LHCN-M2 (cell line): Measurements from ENCODE around the gene LGSN. TPM values are rescaled to one million over a fixed set of nuclear protein-coding genes. Genes with fewer than 3 reads are reported as not detected.
"Not testable (repeated sequence)": the region's sequence is repeated elsewhere in the genome, so short reads cannot be mapped to it uniquely, and the experiment has no call there.

Experiments
- DNase-seq: peaks from one replicate; pipeline ENCODE4 v3.0.0-alpha.2; 2012; ENCODE audit warnings: low read depth
- polyA plus RNA-seq: library from polyadenylated mRNA; unstranded; fragments of >200 nt; gene quantifications from one replicate; pipeline ENCODE4 v1.2.1, GENCODE V29; 2012; ENCODE audit warnings: missing spikeins
- total RNA-seq: library from RNA; depleted of rRNA; stranded (reverse); fragments of >200 nt; gene quantifications from 2 replicates; pipeline ENCODE4 v1.2.3, GENCODE V29; 2014; rRNA removed

LGSN gene, protein sequence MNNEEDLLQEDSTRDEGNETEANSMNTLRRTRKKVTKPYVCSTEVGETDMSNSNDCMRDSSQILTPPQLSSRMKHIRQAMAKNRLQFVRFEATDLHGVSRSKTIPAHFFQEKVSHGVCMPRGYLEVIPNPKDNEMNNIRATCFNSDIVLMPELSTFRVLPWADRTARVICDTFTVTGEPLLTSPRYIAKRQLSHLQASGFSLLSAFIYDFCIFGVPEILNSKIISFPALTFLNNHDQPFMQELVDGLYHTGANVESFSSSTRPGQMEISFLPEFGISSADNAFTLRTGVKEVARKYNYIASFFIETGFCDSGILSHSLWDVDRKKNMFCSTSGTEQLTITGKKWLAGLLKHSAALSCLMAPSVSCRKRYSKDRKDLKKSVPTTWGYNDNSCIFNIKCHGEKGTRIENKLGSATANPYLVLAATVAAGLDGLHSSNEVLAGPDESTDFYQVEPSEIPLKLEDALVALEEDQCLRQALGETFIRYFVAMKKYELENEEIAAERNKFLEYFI
- 0.11 TPM in 1 of 2 replicates, not detected in the other for total RNA-seq
- polyA plus RNA-seq, result not detected

DNA sequence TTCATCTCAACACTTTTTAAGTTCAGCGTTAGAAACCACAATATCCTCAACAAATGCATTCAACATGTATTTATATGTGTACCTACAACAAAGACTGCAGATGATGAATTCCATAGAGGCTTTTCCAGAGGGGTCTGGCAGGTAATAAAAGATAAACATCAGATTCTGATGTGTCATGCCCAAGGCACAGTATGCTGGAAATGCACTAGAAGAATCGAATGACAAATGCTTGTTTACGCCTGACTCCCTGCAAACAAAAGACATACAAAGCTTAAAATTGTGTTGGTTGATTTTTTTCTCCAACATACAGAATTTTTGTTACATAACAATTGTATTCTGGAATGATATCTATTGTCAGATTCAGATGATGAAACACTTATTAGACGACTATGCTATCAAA lies at the start of gene LGSN:
Gene LGSN (minus strand): TSS at position 45 of the 400 bp plus-strand sequence. CDS start 40 bp downstream, at position 5.
- DNase-seq, result no peak

DNA sequence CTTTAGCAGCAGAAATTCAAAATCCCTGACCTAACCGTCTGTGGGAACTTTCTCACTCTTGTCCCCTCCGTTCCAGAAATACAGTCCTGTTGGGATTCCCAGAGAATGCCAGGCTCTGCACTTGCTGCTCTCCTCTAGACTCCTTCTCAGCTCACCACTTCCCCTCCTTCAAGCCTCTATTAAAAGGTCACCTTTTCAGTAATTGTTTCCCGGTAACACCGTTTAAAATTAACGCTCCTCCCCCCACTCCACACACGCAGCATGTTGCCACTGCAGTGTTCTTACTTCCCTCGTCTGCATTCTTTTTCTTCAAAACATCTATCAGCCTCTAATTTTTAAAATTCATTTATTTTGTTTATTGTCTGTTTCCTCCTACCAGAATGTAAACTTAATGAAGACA lies 48.6 kb upstream of the LGSN start:
- no peak for DNase-seq

DNA sequence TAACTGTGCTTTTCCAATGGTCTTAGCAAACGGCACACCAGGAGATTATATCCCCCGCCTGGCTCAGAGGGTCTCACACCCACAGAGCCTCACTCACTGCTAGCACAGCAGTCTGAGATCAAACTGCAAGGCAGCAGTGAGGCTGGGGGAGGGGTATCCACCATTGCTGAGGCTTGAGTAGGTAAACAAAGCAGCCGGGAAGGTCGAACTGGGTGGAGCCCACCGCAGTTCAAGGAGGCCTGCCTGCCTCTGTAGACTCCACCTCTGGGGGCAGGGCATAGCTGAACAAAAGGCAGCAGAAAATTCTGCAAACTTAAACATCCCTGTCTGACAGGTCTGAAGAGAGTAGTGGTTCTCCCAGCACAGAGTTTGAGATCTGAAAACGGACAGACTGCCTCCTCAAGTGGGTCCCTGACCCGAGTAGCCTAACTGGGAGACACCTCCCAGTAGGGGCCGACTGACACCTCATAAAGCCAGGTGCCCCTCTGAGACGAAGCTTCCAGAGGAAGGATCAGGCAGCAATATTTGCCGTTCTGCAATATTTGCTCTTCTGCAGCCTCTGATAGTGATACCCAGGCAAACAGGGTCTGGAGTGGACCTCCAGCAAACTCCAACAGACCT lies 42.8 kb upstream of the LGSN start:
- not testable (repeated sequence) for DNase-seq

DNA sequence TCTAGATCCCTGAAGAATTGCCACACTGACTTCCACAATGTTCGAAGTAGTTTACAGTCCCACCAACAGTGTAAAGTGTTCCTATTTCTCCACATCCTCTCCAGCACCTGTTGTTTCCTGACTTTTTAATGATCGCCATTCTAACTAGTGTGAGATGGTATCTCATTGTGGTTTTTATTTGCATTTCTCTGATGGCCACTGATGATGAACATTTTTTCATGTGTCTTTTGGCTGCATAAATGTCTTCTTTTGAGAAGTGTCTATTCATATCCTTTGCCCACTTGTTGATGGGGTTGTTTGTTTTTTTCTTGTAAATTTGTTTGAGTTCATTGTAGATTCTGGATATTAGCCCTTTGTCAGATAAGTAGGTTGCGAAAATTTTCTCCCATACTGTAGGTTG lies 37.6 kb upstream of the LGSN start:
- not testable (repeated sequence) for DNase-seq

DNA sequence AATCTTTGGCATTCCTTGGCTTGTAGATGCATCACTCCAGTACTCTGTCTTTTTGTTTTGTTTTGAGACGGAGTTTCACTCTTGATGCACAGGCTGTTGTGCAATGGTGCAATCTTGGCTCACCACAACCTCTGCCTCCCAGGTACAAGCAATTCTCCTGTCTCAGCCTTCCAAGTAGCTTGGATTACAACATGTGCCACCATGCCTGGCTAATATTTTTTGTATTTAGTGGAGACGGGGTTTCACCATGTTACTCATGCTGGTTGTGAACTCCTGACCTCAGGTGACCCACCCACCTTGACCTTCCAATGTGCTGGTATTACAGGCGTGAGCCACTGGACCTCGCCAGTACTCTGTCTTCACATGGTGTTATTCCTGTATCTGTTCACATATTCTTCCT lies 35.8 kb upstream of the LGSN start:
- DNase-seq, result no peak

DNA sequence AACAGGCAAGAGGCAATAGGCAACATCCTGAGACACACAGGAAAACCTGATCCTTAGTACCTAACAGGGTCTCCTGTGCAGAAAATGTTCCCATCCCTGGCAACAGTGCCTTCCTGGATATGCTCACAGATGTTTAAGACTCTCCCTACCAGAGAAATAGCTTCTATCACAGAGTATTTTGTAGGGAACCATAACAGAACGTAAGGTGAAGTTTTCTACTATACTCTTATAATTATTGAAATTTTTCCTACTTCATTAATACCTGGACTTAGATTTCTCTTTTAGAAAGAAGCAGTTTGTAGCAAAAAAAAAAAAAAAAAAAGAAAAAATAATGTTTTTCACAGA lies 33.5 kb upstream of the LGSN start:
- no peak for DNase-seq

DNA sequence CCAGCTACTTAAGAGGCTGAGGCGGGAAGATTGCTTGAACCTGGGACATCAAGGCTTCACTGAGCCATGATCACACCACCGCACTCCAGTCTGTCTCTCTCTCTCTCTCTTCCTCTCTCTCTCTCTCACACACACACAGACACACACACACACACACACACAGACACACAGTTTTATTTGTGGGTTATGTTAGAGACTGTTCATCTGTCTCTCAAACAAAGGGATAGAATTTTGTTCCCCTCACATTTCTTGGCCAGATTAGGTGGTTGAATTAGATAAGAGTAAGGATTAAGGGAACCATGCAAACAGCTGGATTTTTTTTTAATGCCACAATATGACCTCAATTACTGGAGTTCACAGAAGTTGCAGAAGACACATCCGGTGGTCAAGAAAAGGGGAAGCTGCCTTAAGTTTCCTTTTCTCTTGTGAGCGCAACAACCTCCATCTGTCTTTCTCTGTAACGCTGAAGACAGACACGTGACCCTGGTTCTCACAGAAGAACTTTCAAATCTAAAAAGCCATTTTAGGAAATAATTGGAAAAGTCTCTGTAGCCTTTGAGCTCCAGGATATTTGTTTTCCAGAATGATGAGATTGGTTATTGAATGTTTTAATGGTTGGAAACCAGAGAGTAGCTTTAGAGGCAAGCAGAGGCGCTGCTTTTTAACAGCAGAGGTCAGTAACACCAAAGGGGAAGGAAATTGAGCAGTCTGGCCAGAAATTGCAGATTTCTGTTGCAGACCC lies 32.9 kb upstream of the LGSN start:
- peak; percentile 52 for DNase-seq

DNA sequence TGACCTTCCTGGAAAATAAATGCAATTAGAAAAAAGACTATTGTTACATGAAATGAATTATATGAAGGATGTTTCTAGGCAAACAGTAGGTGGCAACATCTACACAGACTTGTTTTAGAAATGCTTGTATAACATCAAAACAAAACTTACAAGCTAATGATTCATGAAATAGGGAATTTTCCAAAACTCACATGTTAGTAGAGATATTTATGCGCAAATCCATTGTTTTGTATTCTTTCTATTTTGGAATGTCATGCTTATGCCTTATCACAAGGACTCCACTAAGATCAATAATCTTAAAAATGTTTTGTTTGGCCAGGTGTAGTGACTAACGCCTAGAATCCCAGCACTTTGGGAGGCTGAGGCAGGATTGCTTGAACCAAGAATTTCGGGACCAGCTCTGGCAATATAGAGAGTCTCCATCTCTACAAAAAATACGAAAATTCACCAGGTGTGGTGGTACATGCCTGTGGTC lies 32.3 kb upstream of the LGSN start:
- DNase-seq, result peak; percentile 62

DNA sequence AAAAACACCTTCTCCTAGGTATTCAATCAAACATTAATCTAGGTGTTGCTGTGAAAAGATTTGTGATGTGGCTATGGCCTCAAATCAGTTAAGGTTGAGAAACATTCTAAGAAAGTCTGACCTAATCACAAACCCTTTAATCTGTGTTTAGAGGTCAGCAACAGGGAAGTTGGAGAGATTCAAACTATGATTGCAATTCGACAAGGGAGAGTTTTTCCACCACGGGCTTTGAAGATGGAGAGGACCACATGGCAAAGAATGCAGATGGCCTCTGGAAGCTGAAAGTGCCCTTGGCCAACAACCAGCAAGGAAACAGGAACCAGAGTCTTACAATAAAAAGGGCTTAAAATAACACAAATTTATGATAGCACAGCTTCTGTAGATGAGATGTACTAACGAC lies 29.6 kb upstream of the LGSN start:
- peak; percentile 1 for DNase-seq

DNA sequence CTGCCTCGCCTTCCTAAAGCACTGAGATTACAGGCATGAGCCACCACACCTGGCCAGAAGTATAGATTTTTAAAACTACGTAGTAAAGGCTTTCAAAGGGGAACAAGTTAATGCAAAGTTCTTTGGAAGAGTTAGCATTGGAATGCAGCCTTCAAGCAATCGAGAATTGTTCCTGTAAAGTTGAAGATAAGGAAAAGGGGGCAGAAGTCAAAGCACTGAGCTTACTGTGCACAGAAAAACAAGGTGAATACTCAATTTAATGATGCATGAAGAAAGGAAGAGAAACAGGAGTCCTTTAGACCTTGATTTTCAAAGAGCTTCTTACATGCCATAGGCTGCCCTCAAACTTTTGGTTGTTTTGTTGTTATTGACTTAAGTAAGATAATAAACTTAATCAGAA lies 29.1 kb upstream of the LGSN start:
- DNase-seq, result no peak

DNA sequence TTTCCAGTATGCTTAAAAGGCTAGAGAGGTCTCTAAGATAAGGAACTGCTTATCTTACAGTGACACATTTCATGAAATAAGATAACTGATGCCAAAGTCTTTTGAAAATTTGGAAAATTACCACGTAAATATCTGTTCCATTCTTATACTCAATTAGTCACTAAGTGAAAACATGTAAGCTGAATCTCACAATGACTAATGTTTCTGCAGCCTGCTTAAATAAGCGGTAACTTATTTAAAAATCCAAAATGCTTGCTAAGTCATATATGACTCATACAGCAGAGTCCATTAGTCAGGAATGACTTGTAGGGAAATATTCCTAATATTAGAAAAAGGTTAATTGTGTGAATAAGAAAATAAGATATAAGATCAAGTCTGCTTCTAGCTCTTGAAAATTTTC lies 27.8 kb upstream of the LGSN start:
- DNase-seq, result peak; percentile 82

DNA sequence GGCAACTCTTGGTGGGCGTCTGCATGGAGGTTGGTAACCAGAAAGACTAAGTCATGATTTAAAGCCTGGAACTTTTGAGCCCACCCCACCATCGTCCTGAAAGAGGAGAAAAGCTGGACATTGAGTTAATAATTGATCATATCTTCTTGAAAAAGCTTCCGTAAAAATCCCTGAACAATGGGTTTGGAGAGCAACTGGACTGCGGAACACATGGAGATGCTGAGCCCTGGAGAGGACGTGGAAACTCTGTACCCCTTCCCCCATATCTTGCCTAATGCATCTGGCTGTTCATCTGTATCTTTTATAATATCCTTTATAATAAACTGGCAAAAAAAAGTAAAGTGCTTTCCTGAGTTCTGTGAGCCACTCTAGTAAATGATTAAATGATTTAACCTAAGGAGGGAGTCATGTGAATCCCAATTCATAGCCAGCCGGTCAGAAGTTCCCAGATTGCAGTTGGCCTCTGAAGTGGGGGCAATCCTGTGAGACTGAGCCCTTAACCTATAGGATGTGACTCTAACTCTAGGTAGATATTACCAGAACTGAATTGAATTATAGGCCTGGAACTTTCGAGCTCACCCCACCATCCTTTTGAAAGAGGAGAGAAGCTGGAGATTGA lies 26.5 kb upstream of the LGSN start:
- DNase-seq, result no peak

DNA sequence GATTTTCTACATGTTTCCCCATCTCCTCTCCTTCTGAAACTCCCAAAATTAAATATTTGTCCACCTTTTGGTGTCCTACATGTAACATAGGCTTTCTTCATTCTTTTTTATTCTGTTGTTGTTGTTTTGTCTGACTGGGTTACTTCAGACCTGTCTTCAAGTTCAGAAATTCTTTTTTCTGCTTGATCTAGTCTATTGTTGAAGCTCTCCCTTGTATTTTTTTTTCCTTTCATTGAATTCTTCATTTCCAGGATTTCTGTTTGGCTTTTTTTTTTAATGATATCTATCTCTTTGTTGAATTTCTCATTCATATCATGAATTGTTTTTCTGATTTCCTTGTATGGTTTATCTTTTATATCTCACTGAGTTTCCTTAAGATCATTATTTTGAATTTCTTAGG lies 20.6 kb upstream of the LGSN start:
- DNase-seq, result no peak

DNA sequence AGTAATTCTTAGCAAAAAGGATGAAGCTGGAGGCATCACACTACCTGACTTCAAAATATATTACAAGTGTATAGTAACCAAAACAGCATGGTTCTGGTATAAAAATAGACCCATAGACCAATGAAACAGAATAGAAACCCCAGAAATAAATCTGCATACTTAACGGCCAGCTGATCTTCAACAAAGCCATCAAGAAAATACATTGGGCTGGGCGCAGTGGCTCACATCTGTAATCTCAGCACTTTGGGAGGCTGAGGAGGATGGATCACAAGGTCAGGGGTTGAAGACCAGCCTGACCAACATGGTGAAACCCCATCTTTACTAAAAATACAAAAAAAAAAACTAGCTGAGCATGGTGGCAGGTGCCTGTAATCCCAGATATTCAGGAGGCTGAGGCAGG lies 14.9 kb upstream of the LGSN start:
- DNase-seq, result not testable (repeated sequence)

DNA sequence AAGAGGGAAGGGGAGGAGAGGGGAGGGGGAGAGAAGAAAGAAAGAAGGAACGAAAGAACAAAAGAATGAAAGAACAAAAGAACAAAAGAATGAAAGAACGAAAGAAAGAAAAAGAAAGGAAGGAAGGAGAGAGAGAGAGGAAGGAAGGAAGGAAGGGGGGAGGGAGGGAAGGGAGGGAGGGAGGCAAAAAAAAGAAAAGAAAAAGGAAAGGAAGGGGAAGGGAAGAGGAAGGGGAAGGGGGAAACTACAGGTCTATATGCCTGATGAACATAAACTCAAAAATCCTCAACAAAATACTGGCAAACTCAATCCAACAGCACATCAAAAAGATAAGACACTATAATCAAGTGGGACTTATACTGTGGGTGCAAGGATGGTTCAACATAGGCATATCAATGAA lies 13.7 kb upstream of the LGSN start:
- no peak for DNase-seq

DNA sequence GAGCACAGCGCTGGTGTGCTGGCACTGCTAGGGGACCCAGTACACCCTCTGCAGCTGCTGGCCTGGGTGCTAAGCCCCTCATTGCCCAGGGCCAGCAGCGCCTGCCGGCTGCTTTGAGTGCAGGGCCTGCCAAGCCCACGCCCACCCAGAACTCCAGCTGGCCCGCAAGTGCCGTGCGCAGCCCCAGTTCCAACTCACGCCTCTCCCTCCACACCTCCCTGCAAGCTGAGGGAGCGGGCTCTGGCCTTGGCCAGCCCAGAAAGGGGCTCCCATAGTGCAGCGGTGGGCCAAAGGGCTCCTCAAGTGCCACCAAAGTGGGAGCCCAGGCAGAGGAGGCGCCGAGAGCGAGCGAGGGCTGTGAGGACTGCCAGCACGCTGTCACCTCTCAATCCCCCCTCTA lies 6.8 kb upstream of the LGSN start:
- DNase-seq, result not testable (repeated sequence)

DNA sequence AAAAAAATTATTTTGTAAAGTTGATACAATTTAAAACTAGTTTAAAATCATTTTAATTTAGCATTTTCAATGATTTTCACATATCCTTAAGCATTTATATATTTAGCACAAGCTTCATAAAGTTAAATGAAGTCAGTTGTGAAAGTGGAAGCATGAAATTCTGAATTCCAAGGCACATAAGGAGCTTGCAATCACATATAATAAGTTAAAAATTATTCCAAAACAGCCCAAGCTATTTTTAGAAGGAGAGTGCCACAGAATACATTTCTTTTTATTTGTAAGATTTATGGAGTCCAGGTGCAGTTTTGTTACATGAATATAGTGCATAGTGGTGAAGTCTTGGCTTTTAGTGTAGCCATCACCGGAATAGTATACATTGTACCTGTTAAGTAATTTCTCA lies 3.2 kb upstream of the LGSN start:
- DNase-seq, result no peak

DNA sequence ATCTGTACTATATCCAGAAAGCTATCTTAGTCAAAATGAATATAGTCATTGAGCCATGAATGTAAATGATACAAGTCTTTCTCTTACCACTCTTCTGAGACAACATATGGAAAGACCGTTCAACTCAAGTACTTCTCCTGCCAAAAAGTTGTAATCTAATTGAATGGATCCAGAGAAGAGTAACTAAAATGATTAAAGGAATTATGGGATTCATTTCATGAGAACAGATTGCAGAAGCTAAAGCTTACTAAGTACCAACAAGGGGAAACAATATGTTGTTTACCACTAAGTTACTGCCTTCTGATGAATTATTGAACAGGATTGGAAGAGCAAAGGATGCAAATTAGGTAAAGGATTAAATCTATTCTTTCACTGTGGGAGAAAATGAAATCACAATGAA lies 2.0 kb upstream of the LGSN start:
- DNase-seq, result no peak

DNA sequence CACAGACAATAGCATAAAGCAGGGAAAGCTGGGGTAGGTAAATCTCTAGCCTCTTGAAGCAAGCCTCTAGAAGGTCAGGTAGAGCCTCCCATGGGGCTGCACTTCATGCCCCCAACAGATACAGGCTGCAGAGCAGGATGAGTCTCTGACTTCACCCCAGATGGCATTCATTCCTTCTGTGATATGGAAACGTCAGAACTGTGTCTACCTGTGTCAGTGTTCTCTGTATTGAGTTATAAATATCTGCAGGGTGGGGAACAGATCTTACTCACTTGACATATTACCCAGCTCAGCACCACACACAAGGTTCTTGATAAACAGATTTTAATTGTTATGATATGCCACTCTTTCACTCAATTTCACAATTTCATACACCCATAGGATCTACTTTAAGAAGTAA lies 2.1 kb downstream of the LGSN start:
- DNase-seq, result no peak

DNA sequence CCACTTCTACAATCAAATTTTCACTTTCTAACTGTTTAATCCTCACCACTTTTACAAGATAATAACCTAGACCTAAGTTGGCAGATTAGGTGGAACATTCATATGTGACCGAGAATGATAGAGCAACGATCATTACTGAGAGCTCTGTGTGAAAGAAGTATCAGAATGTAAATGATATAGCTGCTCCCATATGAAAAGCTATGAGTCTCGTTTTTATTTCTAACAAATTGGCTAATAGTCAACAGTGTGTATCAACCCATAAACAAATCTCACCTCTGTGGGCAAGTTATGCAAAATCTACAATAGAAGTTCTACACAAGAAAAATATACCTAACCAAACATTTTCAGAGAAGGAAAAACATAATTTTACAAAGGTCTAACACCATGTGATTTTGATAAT lies 3.7 kb downstream of the LGSN start:
- no peak for DNase-seq

DNA sequence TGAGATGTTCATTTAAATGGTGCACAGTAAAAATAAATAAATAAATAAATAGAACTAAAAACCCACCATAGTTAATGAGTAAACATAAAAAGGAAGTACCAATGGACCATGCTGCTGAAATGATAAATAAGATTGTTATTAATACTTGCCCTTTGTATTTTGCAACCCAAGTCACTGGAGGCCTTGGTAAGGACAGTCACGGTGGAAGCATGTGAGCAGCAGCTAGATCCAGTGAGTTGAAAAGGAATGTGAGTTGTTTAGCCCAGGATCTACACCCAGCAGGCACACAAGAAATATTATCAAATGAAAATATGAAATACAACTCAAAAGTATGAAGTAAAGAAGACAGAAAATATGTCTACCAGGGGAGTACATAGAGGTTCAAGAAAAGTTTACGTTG lies 6.7 kb downstream of the LGSN start:
- DNase-seq, result no peak
